PC-9 (cell line): ENCODE measurements around the gene PURA.

Source experiments
- CTCF ChIP-seq: fragments of 200-600 bp; sonication (generic); conservative IDR thresholded peaks from 2 replicates; pipeline ENCODE4 v1.6.1; 2017; ENCODE audit warnings: mixed run types, antibody characterized with exemption, mild to moderate bottlenecking, moderate library complexity
- EZH2 ChIP-seq: fragments of 200-600 bp; sonication (generic); IDR thresholded peaks from 2 replicates; pipeline ENCODE4 v1.8.0; 2017; ENCODE audit warnings: antibody characterized with exemption, low read depth

- no peak for TF ChIP-seq CTCF
- TF ChIP-seq EZH2, result no peak
Measured at GRCh38 chr5:140113180-140113698, 670 bp upstream of the PURA start.
